Endothelial cell of umbilical vein (primary cell): ENCODE measurements around the gene OR2F2. TPM values are rescaled to one million over a fixed set of nuclear protein-coding genes. Genes with fewer than 3 reads are reported as not detected.

Experiments used
- BruUV-seq: library from RNA; stranded (reverse); fragments of 400-500 nt; replicated peaks from 2 replicates; lab custom pipeline; 2021; lab: Mats Ljungman, UMichigan
- CTCF ChIA-PET: fragments of 300-600, 350-600 bp; sonication (Branson Sonifier 250); formaldehyde crosslinking; loops from one replicate; lab custom pipeline; 2021; ENCODE audit warnings: antibody characterized with exemption, inconsistent platforms; lab: Charles Lee
- POLR2A ChIA-PET: fragments of 300-600, 350-600 bp; sonication (Branson Sonifier 250); formaldehyde crosslinking; loops from one replicate; lab custom pipeline; 2021; ENCODE audit warnings: antibody characterized with exemption, inconsistent platforms; lab: Charles Lee
- DNase-seq: peaks from one replicate; pipeline ENCODE4 v3.0.0-alpha.2; 2011; ENCODE audit warnings: low read depth, low spot score
- FAIRE-seq: peaks from 2 replicates; lab custom pipeline; 2011; peaks lifted over from hg19 to GRCh38; lab: Jason Lieb, UNC
- H2AFZ ChIP-seq: 2 replicates; pipeline ENCODE4 v1.6.0; 2012; ENCODE audit warnings: low read depth, low read length, control low read depth, inconsistent platforms
- H3K27ac ChIP-seq: 2 replicates; pipeline ENCODE4 v1.5.1; 2011; ENCODE audit warnings: low read depth, mild to moderate bottlenecking, control low read depth, low read length, moderate library complexity; ENCODE audit not compliant: insufficient read depth
- H3K27me3 ChIP-seq, 2 experiments: 2 replicates each; pipeline versions ENCODE4 v1.6.0 to v1.6.1; 2011; ENCODE audit warnings: low read length in 2 of 2, mixed read lengths in 1 of 2; ENCODE audit not compliant: control insufficient read depth in 2 of 2, insufficient read depth in 2 of 2
- H3K36me3 ChIP-seq, 2 experiments: 2 replicates in 1 of 2; 3 replicates in 1 of 2; pipeline ENCODE4 v1.5.1; 2011; ENCODE audit warnings: low read length in 2 of 2, mild to moderate bottlenecking in 1 of 2, moderate library complexity in 1 of 2; ENCODE audit not compliant: control insufficient read depth in 2 of 2, insufficient read depth in 2 of 2; ENCODE audit errors: extremely low read depth in 1 of 2
- H3K4me1 ChIP-seq: 3 replicates; pipeline ENCODE4 v1.5.1; 2011; ENCODE audit warnings: mild to moderate bottlenecking, low read length; ENCODE audit not compliant: control insufficient read depth, insufficient read depth; ENCODE audit errors: extremely low read depth
- H3K4me2 ChIP-seq: 2 replicates; pipeline ENCODE4 v1.6.1; 2011; ENCODE audit warnings: low read length, control low read depth, mixed read lengths; ENCODE audit not compliant: insufficient read depth
- H3K4me3 ChIP-seq, 3 experiments: fragments of 200-600 bp in 1 of 3; sonication (generic), shearing (Covaris generic) in 1 of 3; replicated peaks in 1 of 3; 2 replicates each; pipeline ENCODE4 v1.5.1; 2011 to 2016; ENCODE audit warnings: control low read depth in 3 of 3, low read length in 3 of 3, mild to moderate bottlenecking in 2 of 3, inconsistent platforms in 1 of 3, low read depth in 1 of 3, moderate library complexity in 1 of 3; ENCODE audit not compliant: insufficient read depth in 1 of 3
- H3K79me2 ChIP-seq: 2 replicates; pipeline ENCODE4 v1.6.0; 2012; ENCODE audit warnings: low read length, inconsistent platforms; ENCODE audit not compliant: control insufficient read depth, insufficient read depth
- H3K9ac ChIP-seq: replicated peaks from 2 replicates; pipeline ENCODE3; 2011; ENCODE audit warnings: low read length, control low read depth; ENCODE audit not compliant: insufficient read depth; ENCODE audit errors: extremely low read depth
- H3K9me1 ChIP-seq: replicated peaks from 3 replicates; pipeline ENCODE4 v1.6.0; 2011; ENCODE audit warnings: mild to moderate bottlenecking, low read length; ENCODE audit not compliant: control insufficient read depth, insufficient read depth; ENCODE audit errors: extremely low read depth
- H3K9me3 ChIP-seq: replicated peaks from 2 replicates; pipeline ENCODE4 v1.5.1; 2012; ENCODE audit warnings: low read length, inconsistent platforms; ENCODE audit not compliant: control insufficient read depth, insufficient read depth
- H4K20me1 ChIP-seq: replicated peaks from 2 replicates; pipeline ENCODE3; 2011; ENCODE audit warnings: mild to moderate bottlenecking, low read length; ENCODE audit not compliant: control insufficient read depth, insufficient read depth; ENCODE audit errors: extremely low read depth
- CTCF ChIP-seq, 2 donors: IDR thresholded peaks; 1 replicate in 1 of 2; 2 replicates in 1 of 2; pipeline ENCODE4 v1.5.1; 2011; ENCODE audit warnings: low read length in 2 of 2, mild to moderate bottlenecking in 2 of 2, moderate library complexity in 2 of 2, control low read depth in 1 of 2, inconsistent platforms in 1 of 2, low read depth in 1 of 2; ENCODE audit not compliant: insufficient read depth in 1 of 2; ENCODE audit errors: extremely low read depth in 1 of 2
- EZH2 ChIP-seq: IDR thresholded peaks from 2 replicates; pipeline ENCODE4 v1.6.1; 2012; ENCODE audit warnings: borderline replicate concordance, low read depth, mild to moderate bottlenecking, moderate library complexity, low read length, inconsistent platforms; ENCODE audit not compliant: severe bottlenecking
- FOS ChIP-seq: IDR thresholded peaks from 2 replicates; pipeline ENCODE4 v1.6.1; 2011; ENCODE audit warnings: mild to moderate bottlenecking, low read length, moderate library complexity, borderline replicate concordance; ENCODE audit not compliant: insufficient read depth
- GATA2 ChIP-seq: IDR thresholded peaks from 2 replicates; pipeline ENCODE4 v1.7.0; 2011; ENCODE audit warnings: low read depth, mild to moderate bottlenecking, moderate library complexity, mixed read lengths, low read length; ENCODE audit not compliant: insufficient read length, insufficient read depth
- JUN ChIP-seq: IDR thresholded peaks from 2 replicates; pipeline ENCODE4 v1.6.1; 2011; ENCODE audit warnings: borderline replicate concordance, low read depth; ENCODE audit not compliant: insufficient read length, insufficient read depth
- MYC ChIP-seq: IDR thresholded peaks from one replicate; pipeline ENCODE4 v1.6.1; 2011; ENCODE audit warnings: mild to moderate bottlenecking, low read depth, low read length
- dilution Hi-C: fragments of 300-500 bp; cut with MboI; formaldehyde crosslinking; loops from one replicate; pipeline ENCODE4 v1.15.0; 2019; ENCODE audit warnings: low sequenced_read_pairs; ENCODE audit not compliant: extremely low pct_ligation_motif_present
- intact Hi-C: fragments of 100-400 bp; cut with micrococcal nuclease; formaldehyde crosslinking; loops from one replicate; pipeline ENCODE4 v1.10.0; 2022
- polyA plus RNA-seq, 4 experiments: library from polyadenylated mRNA; depleted of rRNA in 3 of 4; stranded (reverse) in 3 of 4; unstranded in 1 of 4; fragments of >200 nt; gene quantifications; 2 replicates each; pipeline versions ENCODE4 v1.2.1 to v1.2.3, GENCODE V29; 2011 to 2012; ENCODE audit warnings: missing spikeins in 1 of 4
- total RNA-seq: library from RNA; stranded (reverse); gene quantifications from 2 replicates; pipeline ENCODE4 v1.2.3, GENCODE V29; 2021

Gene OR2F2
- total and polyA plus RNA-seq, 2 donors (not counting 3 experiments of a cell fraction or from before 2014, with no cell fraction given), result not detected

GRCh38 chr7:143891457-143891856 is 43.6 kb upstream of the OR2F2 start:
- no peaks in the 10 kb centered on the region for H3K9me3 ChIP-seq
- peak overlapping the region; percentile 24 for H3K9ac ChIP-seq
- ChIA-PET POLR2A (interaction anchor here (1.9 kb wide), 1 partner anchor 10 kb away, joined by 10 read pairs; the partner anchor contains the start of gene TCAF1), CTCF (interaction anchor here (1.5 to 4.0 kb wide), 4 partner anchors 10 to 154 kb away, joined by 3 to 69 read pairs (median 38); partner anchors contain the start of gene TCAF1)
- no peak overlapping the region for H3K4me3 ChIP-seq
- H4K20me1 ChIP-seq, result no peaks in the 10 kb centered on the region
- DNase-seq (peak; percentile 42), FAIRE-seq (no peak)
- no TSS peak for BruUV-seq
- TF ChIP-seq EZH2 (no peak), FOS (peak; percentile 20), GATA2 (peak; percentile 71), JUN (no peak), MYC (no peak)
- no peak overlapping the region for H2AFZ ChIP-seq
- H3K4me1 ChIP-seq, result peaks cover 15% of the 10 kb centered on the region
- no peaks in the 10 kb centered on the region for H3K9me1 ChIP-seq
- H3K79me2 ChIP-seq, result peaks cover 23% of the 10 kb centered on the region
- peak overlapping the region; percentile 90 for H3K4me2 ChIP-seq
- intact Hi-C loops (loop anchor here (1.0 kb wide), 1 partner anchor 9 kb away; no protein-coding TSS in a partner anchor), dilution Hi-C loops (no loop called here)
- H3K27me3 ChIP-seq, result no peaks in the 10 kb centered on the region
- peak overlapping the region; percentile 28 for H3K27ac ChIP-seq
- H3K36me3 ChIP-seq, result no peaks in the 10 kb centered on the region

- Histone ChIP-seq H3K9ac (no peak overlapping the region), H3K27me3 (no peaks in the 10 kb centered on the region), H3K4me2 (no peak overlapping the region), H3K27ac (no peak overlapping the region), H4K20me1 (no peaks in the 10 kb centered on the region), H2AFZ (no peak overlapping the region), H3K4me3 (no peak overlapping the region), H3K36me3 (no peaks in the 10 kb centered on the region), H3K4me1 (peaks cover 15% of the 10 kb centered on the region), H3K9me3 (no peaks in the 10 kb centered on the region), H3K9me1 (no peaks in the 10 kb centered on the region), H3K79me2 (peaks cover 30% of the 10 kb centered on the region)
- DNase-seq, result peak; percentile 61
- BruUV-seq, result no TSS peak
- FAIRE-seq, result no peak
- ChIA-PET CTCF (interaction anchor here (0.6 to 4.0 kb wide), 18 partner anchors 8 to 235 kb away, joined by 3 to 69 read pairs (median 4); partner anchors contain the start of gene TCAF1), POLR2A (interaction anchor here (1.1 to 1.9 kb wide), 2 partner anchors 9 to 10 kb away, joined by 4 to 10 read pairs; partner anchors contain the start of gene TCAF1)
- intact Hi-C loops, result no loop called here
- TF ChIP-seq JUN, result peak; percentile 27
- TF ChIP-seq CTCF (IDR thresholded peaks at IDR 0.05; ENCODE audit: extremely low read depth in 1 of 2, insufficient read depth in 1 of 2, low read depth in 1 of 2, low read length in 2 of 2), result peak; percentile 36 to 46
- no peak for TF ChIP-seq FOS
- dilution Hi-C loops, result no loop called here
These were observed 42.3 kb upstream of the OR2F2 start for GRCh38 chr7:143892527-143893300.
